Fibroblast of lung (primary cell): ENCODE results near the gene ZNF433. TPM values are rescaled to one million over a fixed set of nuclear protein-coding genes. Genes with fewer than 3 reads are reported as not detected.
"Not testable (repeated sequence)": the region's sequence is repeated elsewhere in the genome, so short reads cannot be mapped to it uniquely, and the experiment has no call there.

Experiments
- DNase-seq, 2 donors: peaks; one replicate each; pipeline versions ENCODE4 v3.0.0 to v3.0.0-alpha.2; 2010; ENCODE audit warnings: low read depth in 2 of 2
- H2AFZ ChIP-seq: 2 replicates; pipeline ENCODE4 v1.5.1; 2012; ENCODE audit warnings: low read length, control low read depth, inconsistent platforms
- H3K27ac ChIP-seq: 2 replicates; pipeline ENCODE4 v1.5.1; 2011; ENCODE audit warnings: low read length, control low read depth; ENCODE audit not compliant: insufficient read depth
- H3K27me3 ChIP-seq: 2 replicates; pipeline ENCODE4 v1.5.1; 2011; ENCODE audit warnings: mild to moderate bottlenecking, low read length; ENCODE audit not compliant: control insufficient read depth, insufficient read depth
- H3K36me3 ChIP-seq: 2 replicates; pipeline ENCODE4 v1.5.1; 2011; ENCODE audit warnings: low read length; ENCODE audit not compliant: control insufficient read depth, insufficient read depth
- H3K4me1 ChIP-seq: 2 replicates; pipeline ENCODE4 v1.5.1; 2011; ENCODE audit warnings: low read length; ENCODE audit not compliant: control insufficient read depth, insufficient read depth; ENCODE audit errors: extremely low read depth
- H3K4me2 ChIP-seq: 2 replicates; pipeline ENCODE4 v1.5.1; 2011; ENCODE audit warnings: low read length, control low read depth; ENCODE audit not compliant: insufficient read depth; ENCODE audit errors: extremely low read depth
- H3K4me3 ChIP-seq, 4 experiments: fragments of 200-600 bp in 1 of 4; sonication (generic) in 1 of 4; replicated peaks in 1 of 4; 2 replicates each; pipeline ENCODE4 v1.5.1; 2011 to 2016; ENCODE audit warnings: low read length in 4 of 4, low read depth in 3 of 4, mild to moderate bottlenecking in 3 of 4, control low read depth in 2 of 4, inconsistent platforms in 1 of 4, mixed read lengths in 1 of 4; ENCODE audit not compliant: insufficient read depth in 1 of 4; ENCODE audit errors: control extremely low read depth in 1 of 4
- H3K79me2 ChIP-seq: 2 replicates; pipeline ENCODE4 v1.5.1; 2012; ENCODE audit warnings: mild to moderate bottlenecking, low read length, inconsistent platforms; ENCODE audit not compliant: control insufficient read depth, insufficient read depth
- H3K9ac ChIP-seq: 2 replicates; pipeline ENCODE4 v1.5.1; 2011; ENCODE audit warnings: mild to moderate bottlenecking, low read length, control low read depth; ENCODE audit not compliant: insufficient read depth
- H3K9me3 ChIP-seq: 2 replicates; pipeline ENCODE4 v1.5.1; 2012; ENCODE audit warnings: low read depth, low read length; ENCODE audit not compliant: control insufficient read depth, insufficient read depth
- H4K20me1 ChIP-seq: 2 replicates; pipeline ENCODE4 v1.5.1; 2011; ENCODE audit warnings: low read length; ENCODE audit not compliant: control insufficient read depth, insufficient read depth; ENCODE audit errors: extremely low read depth
- EZH2 ChIP-seq: IDR thresholded peaks from 2 replicates; pipeline ENCODE4 v1.5.1; 2012; ENCODE audit warnings: low read length, control low read depth, mild to moderate bottlenecking; ENCODE audit errors: missing control alignments
- polyA minus RNA-seq: library from RNA; depleted of rRNA, polyadenylated mRNA; stranded (reverse); fragments of >200 nt; gene quantifications from 2 replicates; pipeline ENCODE4 v1.2.3, GENCODE V29; 2011; ENCODE audit warnings: low replicate concordance
- polyA plus RNA-seq, 2 donors: library from polyadenylated mRNA; depleted of rRNA in 1 of 2; stranded (reverse) in 1 of 2; unstranded in 1 of 2; fragments of >200 nt; gene quantifications; 2 replicates each; pipeline ENCODE4 v1.2.1, GENCODE V29; 2011 to 2012; ENCODE audit warnings: missing spikeins in 1 of 2
- total RNA-seq: library from RNA; depleted of rRNA; stranded (reverse); fragments of >200 nt; gene quantifications from 2 replicates; pipeline ENCODE4 v1.2.1, GENCODE V29; 2014
- TF ChIP-seq, protein P1 (sequence below), 2 donors: IDR thresholded peaks in 1 of 2; conservative IDR thresholded peaks in 1 of 2; 1 replicate in 1 of 2; 2 replicates in 1 of 2; pipeline ENCODE4 v1.5.1; 2011 to 2012; ENCODE audit warnings: low read length in 2 of 2, control low read depth in 1 of 2, inconsistent platforms in 1 of 2, low read depth in 1 of 2, mild to moderate bottlenecking in 1 of 2

Gene ZNF433
- total RNA-seq (5.1 and 8.9 TPM in 2 replicates), polyA plus RNA-seq (2.6 and 2.9 TPM in 2 replicates), polyA minus RNA-seq (0.71 and 1.9 TPM in 2 replicates)
- polyA plus RNA-seq (2012): 2.6 and 2.9 TPM in 2 replicates

DNA sequence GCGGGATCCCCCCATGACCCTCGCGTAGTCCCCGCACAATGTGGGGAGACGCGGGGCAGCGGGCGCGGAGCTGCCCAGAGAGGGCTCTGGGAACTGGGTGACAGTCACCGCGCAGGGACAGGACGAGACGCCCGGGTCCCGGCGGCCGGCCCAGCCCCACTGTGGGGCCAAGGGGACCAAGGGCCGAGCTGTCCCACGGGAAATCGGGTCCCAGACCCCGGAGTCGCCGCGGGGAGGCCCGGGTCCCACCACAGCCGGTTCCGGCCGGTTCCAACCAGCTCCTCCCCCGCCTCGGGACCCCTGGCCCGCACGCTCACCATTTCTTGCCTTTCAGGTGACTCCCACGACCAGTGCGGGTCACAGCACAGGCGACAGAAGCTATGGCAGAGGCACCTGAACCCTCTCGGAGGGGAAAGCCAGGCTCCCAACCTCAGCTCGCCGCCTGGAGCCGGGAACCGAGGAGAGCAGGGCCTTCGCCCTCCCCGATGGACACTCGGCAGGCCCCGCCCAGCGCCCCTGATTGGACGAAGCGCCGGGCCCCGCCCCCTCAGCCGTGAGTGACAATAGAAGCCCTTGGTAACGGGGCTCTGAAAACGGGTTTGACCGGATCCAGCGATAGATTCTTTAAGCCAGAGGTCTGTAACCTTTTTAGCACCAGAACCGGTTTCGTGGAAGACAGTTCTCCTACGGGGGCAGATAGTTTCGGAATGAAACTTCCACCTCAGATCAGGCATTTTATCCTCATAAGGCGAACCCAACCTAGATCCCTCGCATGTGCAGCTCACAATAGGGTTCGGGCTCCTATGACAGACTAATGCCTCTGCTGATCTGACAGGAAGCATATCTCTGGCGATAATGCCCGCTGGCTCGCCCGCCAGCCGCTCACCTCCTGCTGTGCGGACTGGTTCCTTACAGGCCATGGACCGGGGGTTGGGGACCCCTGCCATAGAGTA lies at the start of gene ZNF433:
Gene ZNF433, minus strand, starts transcription at position 460 of the 953 bp plus-strand sequence. Its CDS starts 140 bp downstream, at position 320.
- no peaks in the 10 kb centered on the region for H3K79me2 ChIP-seq
- H2AFZ ChIP-seq: peak within 1 kb of the TSS; percentile 98
- no peaks in the 10 kb centered on the region for H3K36me3 ChIP-seq
- no peaks in the 10 kb centered on the region for H3K27me3 ChIP-seq
- peak within 1 kb of the TSS; percentile 95 for H3K9ac ChIP-seq
- H3K27ac ChIP-seq: peak within 1 kb of the TSS; percentile 94
- DNase-seq: peak; percentile 81 to 82
- peak within 1 kb of the TSS; percentile 88 for H3K4me2 ChIP-seq
- no peaks in the 10 kb centered on the region for H3K9me3 ChIP-seq
- no peak for TF ChIP-seq EZH2
- TF ChIP-seq, protein P1, sequence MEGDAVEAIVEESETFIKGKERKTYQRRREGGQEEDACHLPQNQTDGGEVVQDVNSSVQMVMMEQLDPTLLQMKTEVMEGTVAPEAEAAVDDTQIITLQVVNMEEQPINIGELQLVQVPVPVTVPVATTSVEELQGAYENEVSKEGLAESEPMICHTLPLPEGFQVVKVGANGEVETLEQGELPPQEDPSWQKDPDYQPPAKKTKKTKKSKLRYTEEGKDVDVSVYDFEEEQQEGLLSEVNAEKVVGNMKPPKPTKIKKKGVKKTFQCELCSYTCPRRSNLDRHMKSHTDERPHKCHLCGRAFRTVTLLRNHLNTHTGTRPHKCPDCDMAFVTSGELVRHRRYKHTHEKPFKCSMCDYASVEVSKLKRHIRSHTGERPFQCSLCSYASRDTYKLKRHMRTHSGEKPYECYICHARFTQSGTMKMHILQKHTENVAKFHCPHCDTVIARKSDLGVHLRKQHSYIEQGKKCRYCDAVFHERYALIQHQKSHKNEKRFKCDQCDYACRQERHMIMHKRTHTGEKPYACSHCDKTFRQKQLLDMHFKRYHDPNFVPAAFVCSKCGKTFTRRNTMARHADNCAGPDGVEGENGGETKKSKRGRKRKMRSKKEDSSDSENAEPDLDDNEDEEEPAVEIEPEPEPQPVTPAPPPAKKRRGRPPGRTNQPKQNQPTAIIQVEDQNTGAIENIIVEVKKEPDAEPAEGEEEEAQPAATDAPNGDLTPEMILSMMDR (conservative IDR thresholded peaks at IDR 0.05 in 1 of 2, IDR thresholded peaks at IDR 0.05 in 1 of 2; ENCODE audit: low read depth in 1 of 2, low read length in 2 of 2): no peak
- peak within 1 kb of the TSS; percentile 75 to 92 (median 83) for H3K4me3 ChIP-seq
- H4K20me1 ChIP-seq: no peaks in the 10 kb centered on the region
- peaks cover 2% of the 10 kb centered on the region for H3K4me1 ChIP-seq

DNA sequence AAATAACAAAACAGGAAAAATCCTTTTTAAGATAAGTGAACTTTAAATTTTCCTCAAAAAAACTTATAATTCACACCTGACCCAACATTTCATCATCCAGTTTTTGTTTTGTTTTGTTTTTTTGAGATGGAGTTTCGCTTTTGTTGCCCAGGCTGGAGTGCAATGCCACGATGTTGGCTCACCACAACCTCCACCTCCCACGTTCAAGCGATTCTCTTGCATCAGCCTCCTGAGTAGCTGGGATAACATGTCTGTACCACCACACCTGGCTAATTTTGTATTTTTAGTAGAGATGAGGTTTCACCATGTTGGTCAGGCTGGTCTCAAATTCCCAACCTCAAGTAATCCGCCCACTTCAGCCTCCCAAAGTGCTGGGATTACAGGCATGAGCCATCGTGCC lies 47.9 kb upstream of the ZNF433 start:
- not testable (repeated sequence) for H3K36me3 ChIP-seq, H3K4me2 ChIP-seq, H3K79me2 ChIP-seq, H3K27ac ChIP-seq, H3K4me3 ChIP-seq, H3K27me3 ChIP-seq, DNase-seq, H2AFZ ChIP-seq, H3K9me3 ChIP-seq, H4K20me1 ChIP-seq, H3K4me1 ChIP-seq, H3K9ac ChIP-seq

DNA sequence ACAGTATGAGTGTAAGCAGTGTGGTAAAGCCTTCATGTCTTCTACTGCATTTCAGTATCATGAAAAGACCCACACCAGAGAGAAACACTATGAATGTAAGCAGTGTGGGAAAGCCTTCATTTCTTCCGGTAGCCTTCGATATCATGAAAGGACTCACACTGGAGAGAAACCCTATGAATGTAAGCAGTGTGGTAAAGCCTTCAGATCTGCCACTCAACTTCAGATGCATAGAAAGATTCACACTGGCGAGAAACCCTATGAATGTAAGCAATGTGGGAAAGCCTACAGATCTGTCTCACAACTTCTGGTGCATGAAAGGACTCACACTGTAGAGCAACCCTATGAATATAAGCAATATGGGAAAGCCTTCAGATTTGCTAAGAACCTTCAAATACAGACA lies 41.9 kb upstream of the ZNF433 start:
- no peak for DNase-seq
- H3K27me3 ChIP-seq: no peaks in the 10 kb centered on the region
- H3K36me3 ChIP-seq: peaks cover 5% of the 10 kb centered on the region
- H3K9ac ChIP-seq: no peak overlapping the region
- no peaks in the 10 kb centered on the region for H4K20me1 ChIP-seq
- no peak overlapping the region for H3K27ac ChIP-seq
- H2AFZ ChIP-seq: no peak overlapping the region
- no peak overlapping the region for H3K4me2 ChIP-seq
- no peaks in the 10 kb centered on the region for H3K79me2 ChIP-seq
- no peaks in the 10 kb centered on the region for H3K4me1 ChIP-seq
- TF ChIP-seq, protein P1 (conservative IDR thresholded peaks at IDR 0.05 in 1 of 2, IDR thresholded peaks at IDR 0.05 in 1 of 2; ENCODE audit: low read depth in 1 of 2, low read length in 2 of 2): no peak
- TF ChIP-seq EZH2: no peak
- peaks cover 17% of the 10 kb centered on the region for H3K9me3 ChIP-seq
- H3K4me3 ChIP-seq: no peak overlapping the region

DNA sequence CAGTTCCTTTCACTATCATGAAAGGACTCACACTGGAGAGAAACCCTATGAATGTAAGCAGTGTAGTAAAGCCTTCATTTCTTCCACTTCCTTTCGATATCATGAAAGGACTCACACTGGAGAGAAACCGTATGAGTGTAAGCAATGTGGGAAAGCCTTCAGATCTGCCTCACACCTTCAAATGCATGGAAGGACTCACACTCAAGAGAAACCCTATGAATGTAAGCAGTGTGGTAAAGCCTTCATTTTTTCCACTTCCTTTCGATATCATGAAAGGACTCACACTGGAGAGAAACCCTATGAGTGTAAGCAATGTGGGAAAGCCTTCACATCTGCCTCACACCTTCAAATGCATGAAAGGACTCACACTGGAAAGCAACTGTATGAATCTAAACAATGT lies 40.9 kb upstream of the ZNF433 start:
- not testable (repeated sequence) for H3K4me1 ChIP-seq, H3K36me3 ChIP-seq, H3K4me2 ChIP-seq, H3K79me2 ChIP-seq, H3K9ac ChIP-seq, DNase-seq, H4K20me1 ChIP-seq, H3K27me3 ChIP-seq, H2AFZ ChIP-seq, H3K27ac ChIP-seq, H3K4me3 ChIP-seq
- H3K9me3 ChIP-seq: peaks cover 17% of the 10 kb centered on the region
